Uterus (tissue), 2 donors: ENCODE measurements around the gene BTF3L4.

Experiments
- CTCF ChIP-seq, 4 experiments: fragments of 200-600 bp in 2 of 4; fragments of 450-650 bp in 2 of 4; sonication (generic) in 2 of 4; IDR thresholded peaks; one replicate each; pipeline ENCODE4 v1.5.1; 2016 to 2019; ENCODE audit warnings: antibody characterized with exemption in 4 of 4, mild to moderate bottlenecking in 2 of 4, moderate library complexity in 1 of 4
- POLR2A ChIP-seq, 2 donors: fragments of 450-650 bp; IDR thresholded peaks; one replicate each; pipeline ENCODE4 v1.6.1; 2016; ENCODE audit warnings: antibody characterized with exemption in 2 of 2, mild to moderate bottlenecking in 1 of 2, moderate library complexity in 1 of 2

DNA sequence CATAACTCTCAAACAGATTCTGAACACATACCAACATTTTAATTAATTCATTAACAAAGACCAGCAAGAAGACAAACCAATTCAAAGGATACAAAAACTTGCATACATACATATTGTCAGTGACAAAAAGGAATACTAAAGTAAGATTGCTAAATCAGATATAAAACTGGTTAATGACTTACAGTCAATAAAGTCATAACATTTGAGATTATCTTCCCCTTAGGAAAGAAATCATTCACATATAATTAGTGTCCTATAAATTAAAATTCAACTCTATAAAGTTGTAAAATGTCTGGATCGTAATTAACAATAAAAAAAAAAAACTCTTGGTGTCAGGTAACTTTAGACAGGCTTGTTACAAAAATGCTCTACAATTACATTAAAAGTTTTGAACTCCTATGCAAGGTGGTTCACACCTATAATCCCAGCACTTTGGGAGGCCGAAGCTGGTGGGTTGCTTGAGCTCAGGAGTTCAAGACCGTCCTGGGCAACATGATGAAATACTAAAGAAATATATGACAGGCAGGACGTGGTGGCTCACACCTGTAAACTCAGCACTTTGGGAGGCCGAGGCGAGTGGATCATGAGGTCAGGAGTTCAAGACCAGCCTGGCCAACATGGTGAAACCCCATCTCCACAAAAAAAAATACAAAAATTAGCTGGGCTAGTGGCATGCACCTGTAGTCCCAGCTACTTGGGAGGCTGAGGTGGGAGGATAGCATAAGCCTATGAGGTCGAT is 47.9 kb upstream of the BTF3L4 start:
- TF ChIP-seq CTCF (IDR thresholded peaks at IDR 0.05) (no peak), POLR2A (IDR thresholded peaks at IDR 0.05) (no peak)
